Measurements from ENCODE around the gene IFRD2.

DNA sequence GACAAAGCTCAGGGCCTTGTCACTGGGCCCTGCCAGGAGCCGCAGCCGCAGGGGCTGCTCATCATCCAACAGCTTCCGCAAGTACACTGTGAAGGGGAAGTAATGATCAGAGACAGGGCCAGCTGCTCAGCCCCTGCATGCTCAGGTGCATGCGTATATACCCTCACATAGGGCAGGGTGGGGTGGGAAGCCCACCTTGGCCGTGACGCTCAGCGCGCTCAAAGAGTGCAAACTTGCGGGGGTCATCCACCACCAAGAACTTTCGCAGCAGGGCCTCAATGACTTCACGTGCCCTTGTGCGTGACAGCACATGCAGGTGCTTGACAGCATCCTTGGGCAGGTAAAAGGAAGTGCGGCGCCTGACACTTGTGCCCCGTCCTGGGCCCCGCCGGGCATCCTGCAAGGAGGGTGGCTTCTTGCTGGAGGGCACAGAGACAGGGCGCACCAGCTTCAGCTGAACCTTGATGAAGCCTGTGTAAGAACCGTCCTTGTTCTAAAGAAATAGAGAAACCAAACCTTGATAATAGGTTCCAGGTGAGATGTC is 39.2 kb upstream of the IFRD2 start:
- TF ChIP-seq, protein P1, sequence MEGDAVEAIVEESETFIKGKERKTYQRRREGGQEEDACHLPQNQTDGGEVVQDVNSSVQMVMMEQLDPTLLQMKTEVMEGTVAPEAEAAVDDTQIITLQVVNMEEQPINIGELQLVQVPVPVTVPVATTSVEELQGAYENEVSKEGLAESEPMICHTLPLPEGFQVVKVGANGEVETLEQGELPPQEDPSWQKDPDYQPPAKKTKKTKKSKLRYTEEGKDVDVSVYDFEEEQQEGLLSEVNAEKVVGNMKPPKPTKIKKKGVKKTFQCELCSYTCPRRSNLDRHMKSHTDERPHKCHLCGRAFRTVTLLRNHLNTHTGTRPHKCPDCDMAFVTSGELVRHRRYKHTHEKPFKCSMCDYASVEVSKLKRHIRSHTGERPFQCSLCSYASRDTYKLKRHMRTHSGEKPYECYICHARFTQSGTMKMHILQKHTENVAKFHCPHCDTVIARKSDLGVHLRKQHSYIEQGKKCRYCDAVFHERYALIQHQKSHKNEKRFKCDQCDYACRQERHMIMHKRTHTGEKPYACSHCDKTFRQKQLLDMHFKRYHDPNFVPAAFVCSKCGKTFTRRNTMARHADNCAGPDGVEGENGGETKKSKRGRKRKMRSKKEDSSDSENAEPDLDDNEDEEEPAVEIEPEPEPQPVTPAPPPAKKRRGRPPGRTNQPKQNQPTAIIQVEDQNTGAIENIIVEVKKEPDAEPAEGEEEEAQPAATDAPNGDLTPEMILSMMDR (conservative IDR thresholded peaks at IDR 0.05; ENCODE audit: low read depth in 2 of 2), result no peak
- TF ChIP-seq POLR2AphosphoS5 (IDR thresholded peaks at IDR 0.05; ENCODE audit: low read depth) (no peak), ZNF114 (CRISPR knock-in tag; IDR thresholded peaks at IDR 0.05) (no peak), EZH2 (IDR thresholded peaks at IDR 0.05; ENCODE audit: low read depth, unreplicated experiment) (no peak), EZH2phosphoT487 (IDR thresholded peaks at IDR 0.05; ENCODE audit: unreplicated experiment) (no peak), JUNB (IDR thresholded peaks at IDR 0.05; ENCODE audit: unreplicated experiment) (no peak), ZNF331 (CRISPR knock-in tag; IDR thresholded peaks at IDR 0.05; ENCODE audit: low read depth) (no peak), CREB1 (CRISPR knock-in tag; IDR thresholded peaks at IDR 0.05; ENCODE audit: low read depth) (no peak)
- TF ChIP-seq, protein P2, sequence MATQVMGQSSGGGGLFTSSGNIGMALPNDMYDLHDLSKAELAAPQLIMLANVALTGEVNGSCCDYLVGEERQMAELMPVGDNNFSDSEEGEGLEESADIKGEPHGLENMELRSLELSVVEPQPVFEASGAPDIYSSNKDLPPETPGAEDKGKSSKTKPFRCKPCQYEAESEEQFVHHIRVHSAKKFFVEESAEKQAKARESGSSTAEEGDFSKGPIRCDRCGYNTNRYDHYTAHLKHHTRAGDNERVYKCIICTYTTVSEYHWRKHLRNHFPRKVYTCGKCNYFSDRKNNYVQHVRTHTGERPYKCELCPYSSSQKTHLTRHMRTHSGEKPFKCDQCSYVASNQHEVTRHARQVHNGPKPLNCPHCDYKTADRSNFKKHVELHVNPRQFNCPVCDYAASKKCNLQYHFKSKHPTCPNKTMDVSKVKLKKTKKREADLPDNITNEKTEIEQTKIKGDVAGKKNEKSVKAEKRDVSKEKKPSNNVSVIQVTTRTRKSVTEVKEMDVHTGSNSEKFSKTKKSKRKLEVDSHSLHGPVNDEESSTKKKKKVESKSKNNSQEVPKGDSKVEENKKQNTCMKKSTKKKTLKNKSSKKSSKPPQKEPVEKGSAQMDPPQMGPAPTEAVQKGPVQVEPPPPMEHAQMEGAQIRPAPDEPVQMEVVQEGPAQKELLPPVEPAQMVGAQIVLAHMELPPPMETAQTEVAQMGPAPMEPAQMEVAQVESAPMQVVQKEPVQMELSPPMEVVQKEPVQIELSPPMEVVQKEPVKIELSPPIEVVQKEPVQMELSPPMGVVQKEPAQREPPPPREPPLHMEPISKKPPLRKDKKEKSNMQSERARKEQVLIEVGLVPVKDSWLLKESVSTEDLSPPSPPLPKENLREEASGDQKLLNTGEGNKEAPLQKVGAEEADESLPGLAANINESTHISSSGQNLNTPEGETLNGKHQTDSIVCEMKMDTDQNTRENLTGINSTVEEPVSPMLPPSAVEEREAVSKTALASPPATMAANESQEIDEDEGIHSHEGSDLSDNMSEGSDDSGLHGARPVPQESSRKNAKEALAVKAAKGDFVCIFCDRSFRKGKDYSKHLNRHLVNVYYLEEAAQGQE (IDR thresholded peaks at IDR 0.05; ENCODE audit: unreplicated experiment), result no peak
- TF ChIP-seq, protein P3, sequence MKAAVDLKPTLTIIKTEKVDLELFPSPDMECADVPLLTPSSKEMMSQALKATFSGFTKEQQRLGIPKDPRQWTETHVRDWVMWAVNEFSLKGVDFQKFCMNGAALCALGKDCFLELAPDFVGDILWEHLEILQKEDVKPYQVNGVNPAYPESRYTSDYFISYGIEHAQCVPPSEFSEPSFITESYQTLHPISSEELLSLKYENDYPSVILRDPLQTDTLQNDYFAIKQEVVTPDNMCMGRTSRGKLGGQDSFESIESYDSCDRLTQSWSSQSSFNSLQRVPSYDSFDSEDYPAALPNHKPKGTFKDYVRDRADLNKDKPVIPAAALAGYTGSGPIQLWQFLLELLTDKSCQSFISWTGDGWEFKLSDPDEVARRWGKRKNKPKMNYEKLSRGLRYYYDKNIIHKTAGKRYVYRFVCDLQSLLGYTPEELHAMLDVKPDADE (IDR thresholded peaks at IDR 0.05), result no peak

All from GM23338 (cell line).